Rectal smooth muscle tissue (tissue), 1 donor: ENCODE measurements around the gene C17orf75.

Source experiments
- H3K27ac ChIP-seq: one replicate; pipeline ENCODE4 v1.7.0; 2013; ENCODE audit warnings: low read depth, low read length, inconsistent platforms
- H3K27me3 ChIP-seq: one replicate; pipeline ENCODE4 v1.7.0; 2013; ENCODE audit warnings: low read length; ENCODE audit not compliant: control insufficient read depth, insufficient read depth
- H3K36me3 ChIP-seq: one replicate; pipeline ENCODE4 v1.7.0; 2013; ENCODE audit warnings: low read length; ENCODE audit not compliant: control insufficient read depth, insufficient read depth
- H3K4me1 ChIP-seq: one replicate; pipeline ENCODE4 v1.7.0; 2013; ENCODE audit warnings: low read length; ENCODE audit not compliant: control insufficient read depth, insufficient read depth
- H3K4me3 ChIP-seq: one replicate; pipeline ENCODE4 v1.7.0; 2013; ENCODE audit warnings: low read length
- H3K9ac ChIP-seq: one replicate; pipeline ENCODE4 v1.7.0; 2013; ENCODE audit warnings: low read length

C17orf75 gene

DNA sequence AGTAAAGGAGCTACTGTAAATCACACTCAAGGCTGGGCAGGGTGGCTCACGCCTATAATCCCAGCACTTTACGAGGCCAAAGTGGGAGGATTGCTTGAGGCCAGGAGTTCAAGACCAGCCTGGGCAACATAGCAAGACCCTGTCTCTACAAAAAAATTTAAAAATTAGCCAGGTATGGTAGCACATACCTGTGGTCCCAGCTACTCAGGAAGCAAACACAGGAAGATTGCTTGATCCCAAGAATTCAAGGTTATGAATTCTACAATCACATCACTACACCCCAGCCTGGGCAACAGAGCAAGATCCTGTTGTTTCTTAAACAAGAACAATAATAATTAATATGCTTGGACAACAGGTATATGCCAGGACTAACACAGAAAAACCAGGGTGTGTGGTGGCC is 63.2 kb downstream of the C17orf75 start:
- no peak overlapping the region for H3K9ac ChIP-seq
- no peaks in the 10 kb centered on the region for H3K4me1 ChIP-seq
- no peak overlapping the region for H3K4me3 ChIP-seq
- no peaks in the 10 kb centered on the region for H3K36me3 ChIP-seq
- H3K27ac ChIP-seq, result no peak overlapping the region
- H3K27me3 ChIP-seq, result peaks cover 14% of the 10 kb centered on the region
